ENCODE data around the gene EMC8.
A peak's percentile ranks its signal among the peaks of the same experiment; 100 is the strongest.
"Not testable (repeated sequence)": the region's sequence is repeated elsewhere in the genome, so short reads cannot be mapped to it uniquely, and the experiment has no call there.

Gene EMC8

GRCh38 chr16:85799497-85800320, at the start of gene EMC8, which contains the start of gene COX4I1:
Gene EMC8, minus strand, starts transcription at chr16:85799544. Its CDS starts 249 bp downstream, at chr16:85799295.
Gene COX4I1, plus strand, starts transcription at chr16:85799695. Its CDS starts 1,511 bp downstream, at chr16:85801206.
- peak; percentile 94 for DNase-seq (ENCODE audit: low spot score)

GRCh38 chr16:85848986-85849385, 49.6 kb upstream of the EMC8 start:
- no peak for DNase-seq (ENCODE audit: low spot score)

- DNase-seq (ENCODE audit: low spot score), result no peak
Observed at GRCh38 chr16:85847681-85848601, 48.6 kb upstream of the EMC8 start.

GRCh38 chr16:85847036-85847435, 47.7 kb upstream of the EMC8 start:
- DNase-seq (ENCODE audit: low spot score), result no peak

- no peak for DNase-seq (ENCODE audit: low spot score)
Observed at GRCh38 chr16:85846461-85846860, 47.1 kb upstream of the EMC8 start.

GRCh38 chr16:85845266-85845665, 45.9 kb upstream of the EMC8 start:
- DNase-seq (ENCODE audit: low spot score), result no peak

GRCh38 chr16:85844786-85845185, 45.4 kb upstream of the EMC8 start:
- no peak for DNase-seq (ENCODE audit: low spot score)

GRCh38 chr16:85844169-85844481, 44.8 kb upstream of the EMC8 start:
- DNase-seq (ENCODE audit: low spot score), result no peak

GRCh38 chr16:85843471-85844168, 44.3 kb upstream of the EMC8 start:
- no peak for DNase-seq (ENCODE audit: low spot score)

GRCh38 chr16:85842848-85843247, 43.5 kb upstream of the EMC8 start:
- no peak for DNase-seq (ENCODE audit: low spot score)

- no peak for DNase-seq (ENCODE audit: low spot score)
Observed at GRCh38 chr16:85842435-85842834, 43.1 kb upstream of the EMC8 start.

GRCh38 chr16:85840801-85841200, 41.5 kb upstream of the EMC8 start:
- no peak for DNase-seq (ENCODE audit: low spot score)

GRCh38 chr16:85840395-85840794, 41.1 kb upstream of the EMC8 start:
- no peak for DNase-seq (ENCODE audit: low spot score)

GRCh38 chr16:85839681-85840240, 40.4 kb upstream of the EMC8 start:
- DNase-seq (ENCODE audit: low spot score), result no peak

- no peak for DNase-seq (ENCODE audit: low spot score)
Observed at GRCh38 chr16:85838876-85839585, 39.7 kb upstream of the EMC8 start.

- no peak for DNase-seq (ENCODE audit: low spot score)
Observed at GRCh38 chr16:85838381-85838780, 39.0 kb upstream of the EMC8 start.

- not testable (repeated sequence) for DNase-seq (ENCODE audit: low spot score)
Observed at GRCh38 chr16:85837654-85838053, 38.3 kb upstream of the EMC8 start.

- no peak for DNase-seq (ENCODE audit: low spot score)
Observed at GRCh38 chr16:85836706-85837582, 37.6 kb upstream of the EMC8 start.

GRCh38 chr16:85835956-85836705, 36.8 kb upstream of the EMC8 start:
- no peak for DNase-seq (ENCODE audit: low spot score)

All from hepatic stellate cell (primary cell).